ENCODE results near the gene NKAIN2.
"Not testable (repeated sequence)": the region's sequence is repeated elsewhere in the genome, so short reads cannot be mapped to it uniquely, and the experiment has no call there.

The NKAIN2 gene

DNA sequence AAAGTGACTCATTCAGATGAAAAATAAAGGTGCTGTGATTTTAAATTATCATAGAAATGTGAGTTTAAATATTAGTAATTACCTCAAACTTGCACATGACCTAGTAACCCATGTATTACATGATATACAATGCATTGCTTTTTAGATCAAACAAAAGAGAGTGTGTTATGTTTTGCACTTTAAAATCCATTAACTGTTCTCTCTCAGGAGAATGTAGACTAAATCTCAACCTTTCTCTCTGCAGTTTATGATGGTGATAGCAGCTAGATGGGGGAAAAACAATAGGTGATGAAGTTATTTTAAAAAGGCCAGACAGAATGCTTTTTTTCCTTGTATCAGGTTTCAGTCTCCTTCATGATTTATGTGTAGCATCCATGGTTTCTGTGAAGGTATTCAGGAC is 754.2 kb downstream of the NKAIN2 start:
- no peaks in the 10 kb centered on the region for H3K27me3 ChIP-seq (ENCODE audit: control insufficient read depth in 1 of 2, insufficient read depth in 2 of 2, low read length in 2 of 2)
- H3K4me3 ChIP-seq (ENCODE audit: low read depth in 1 of 2, low read length in 2 of 2) = no peak overlapping the region
- no peaks in the 10 kb centered on the region for H3K36me3 ChIP-seq (ENCODE audit: control insufficient read depth in 1 of 2, insufficient read depth in 2 of 2, low read length in 2 of 2)
- H3K4me1 ChIP-seq (ENCODE audit: control insufficient read depth in 1 of 2, insufficient read depth in 2 of 2, low read length in 2 of 2) = no peaks in the 10 kb centered on the region
- no peak overlapping the region for H3K27ac ChIP-seq (ENCODE audit: low read depth, low read length)
- no peak overlapping the region for H3K9ac ChIP-seq (ENCODE audit: low read depth in 1 of 2, low read length in 2 of 2)
- no peaks in the 10 kb centered on the region for H3K9me3 ChIP-seq (ENCODE audit: control insufficient read depth in 1 of 2, low read length in 2 of 2)

GRCh38 chr6:124560078-124560477 is 756.4 kb downstream of the NKAIN2 start:
- not testable (repeated sequence) for H3K9me3 ChIP-seq (ENCODE audit: control insufficient read depth in 1 of 2, low read length in 2 of 2); H3K9ac ChIP-seq (ENCODE audit: low read depth in 1 of 2, low read length in 2 of 2); H3K27ac ChIP-seq (ENCODE audit: low read depth, low read length); H3K27me3 ChIP-seq (ENCODE audit: control insufficient read depth in 1 of 2, insufficient read depth in 2 of 2, low read length in 2 of 2); H3K4me3 ChIP-seq (ENCODE audit: low read depth in 1 of 2, low read length in 2 of 2); H3K4me1 ChIP-seq (ENCODE audit: control insufficient read depth in 1 of 2, insufficient read depth in 2 of 2, low read length in 2 of 2); H3K36me3 ChIP-seq (ENCODE audit: control insufficient read depth in 1 of 2, insufficient read depth in 2 of 2, low read length in 2 of 2)

DNA sequence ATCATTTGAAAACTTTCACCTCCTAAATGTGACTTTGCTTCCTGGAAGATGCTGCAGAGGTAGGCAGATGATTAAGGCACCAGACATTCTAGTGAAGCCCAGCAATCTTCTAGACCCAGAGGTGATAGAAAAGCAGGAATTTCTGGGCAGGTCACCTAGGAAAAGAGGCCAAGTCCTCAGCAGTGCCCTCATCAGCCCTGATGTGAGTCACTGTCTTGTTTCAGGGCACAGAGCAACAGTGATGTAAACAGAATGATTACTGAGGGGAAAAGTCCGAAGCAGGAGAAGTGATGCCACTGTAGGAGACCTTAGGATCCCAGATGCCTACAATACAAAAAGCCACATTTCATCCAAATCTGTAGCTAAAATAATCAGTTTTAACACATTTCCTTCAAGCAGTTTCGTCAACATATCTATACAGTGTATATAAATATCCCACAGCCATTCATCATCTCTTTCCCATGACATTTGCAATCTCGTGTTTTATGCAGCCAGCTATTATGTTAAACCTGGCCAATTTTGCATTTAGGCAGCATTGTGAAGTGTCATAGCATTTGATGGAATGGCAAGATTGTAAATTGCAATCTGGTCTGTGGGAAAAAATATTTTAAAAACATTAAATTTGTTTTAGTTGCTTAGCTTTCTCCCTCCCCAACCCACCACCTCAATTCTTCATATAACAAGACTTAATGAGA is 757.4 kb downstream of the NKAIN2 start:
- H3K27me3 ChIP-seq (ENCODE audit: control insufficient read depth in 1 of 2, insufficient read depth in 2 of 2, low read length in 2 of 2) = no peaks in the 10 kb centered on the region

GRCh38 chr6:124561635-124562130 is 758.0 kb downstream of the NKAIN2 start:
- Histone ChIP-seq H3K27me3 (ENCODE audit: control insufficient read depth in 1 of 2, insufficient read depth in 2 of 2, low read length in 2 of 2) (no peaks in the 10 kb centered on the region), H3K4me3 (ENCODE audit: low read depth in 1 of 2, low read length in 2 of 2) (no peak overlapping the region), H3K9me3 (ENCODE audit: control insufficient read depth in 1 of 2, low read length in 2 of 2) (no peaks in the 10 kb centered on the region), H3K36me3 (ENCODE audit: control insufficient read depth in 1 of 2, insufficient read depth in 2 of 2, low read length in 2 of 2) (no peaks in the 10 kb centered on the region), H3K27ac (ENCODE audit: low read depth, low read length) (no peak overlapping the region), H3K4me1 (ENCODE audit: control insufficient read depth in 1 of 2, insufficient read depth in 2 of 2, low read length in 2 of 2) (no peaks in the 10 kb centered on the region), H3K9ac (ENCODE audit: low read depth in 1 of 2, low read length in 2 of 2) (no peak overlapping the region)

More for the DNA sequence above, 757.4 kb downstream of the NKAIN2 start:
- Histone ChIP-seq H3K4me1 (ENCODE audit: control insufficient read depth in 1 of 2, insufficient read depth in 2 of 2, low read length in 2 of 2) (no peaks in the 10 kb centered on the region), H3K9me3 (ENCODE audit: control insufficient read depth in 1 of 2, low read length in 2 of 2) (no peaks in the 10 kb centered on the region), H3K4me3 (ENCODE audit: low read depth in 1 of 2, low read length in 2 of 2) (no peak overlapping the region), H3K9ac (ENCODE audit: low read depth in 1 of 2, low read length in 2 of 2) (no peak overlapping the region), H3K27ac (ENCODE audit: low read depth, low read length) (no peak overlapping the region), H3K36me3 (ENCODE audit: control insufficient read depth in 1 of 2, insufficient read depth in 2 of 2, low read length in 2 of 2) (no peaks in the 10 kb centered on the region)

DNA sequence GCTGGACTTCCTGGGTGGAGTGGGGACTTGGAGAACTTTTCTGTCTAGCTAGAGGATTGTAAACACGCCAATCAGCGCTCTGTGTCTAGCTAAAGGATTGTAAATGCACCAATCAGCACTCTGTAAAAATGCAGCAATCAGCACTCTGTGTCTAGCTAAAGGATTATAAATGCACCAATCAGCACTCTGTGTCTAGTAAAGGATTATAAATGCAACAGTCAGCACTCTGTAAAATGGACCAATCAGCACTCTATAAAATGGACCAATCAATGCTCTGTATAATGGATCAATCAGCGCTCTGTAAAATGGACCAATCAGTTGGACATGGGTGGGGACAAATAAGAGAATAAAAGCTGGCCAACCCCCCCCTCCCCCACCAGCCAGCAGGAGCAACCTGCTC is 760.5 kb downstream of the NKAIN2 start:
- H3K27me3 ChIP-seq (ENCODE audit: control insufficient read depth in 1 of 2, insufficient read depth in 2 of 2, low read length in 2 of 2); H3K4me3 ChIP-seq (ENCODE audit: low read depth in 1 of 2, low read length in 2 of 2); H3K9me3 ChIP-seq (ENCODE audit: control insufficient read depth in 1 of 2, low read length in 2 of 2); H3K36me3 ChIP-seq (ENCODE audit: control insufficient read depth in 1 of 2, insufficient read depth in 2 of 2, low read length in 2 of 2); H3K9ac ChIP-seq (ENCODE audit: low read depth in 1 of 2, low read length in 2 of 2); H3K4me1 ChIP-seq (ENCODE audit: control insufficient read depth in 1 of 2, insufficient read depth in 2 of 2, low read length in 2 of 2); H3K27ac ChIP-seq (ENCODE audit: low read depth, low read length): not testable (repeated sequence)

- Histone ChIP-seq H3K36me3 (ENCODE audit: control insufficient read depth in 1 of 2, insufficient read depth in 2 of 2, low read length in 2 of 2) (no peaks in the 10 kb centered on the region), H3K9me3 (ENCODE audit: control insufficient read depth in 1 of 2, low read length in 2 of 2) (no peaks in the 10 kb centered on the region), H3K9ac (ENCODE audit: low read depth in 1 of 2, low read length in 2 of 2) (no peak overlapping the region), H3K4me1 (ENCODE audit: control insufficient read depth in 1 of 2, insufficient read depth in 2 of 2, low read length in 2 of 2) (no peaks in the 10 kb centered on the region), H3K27me3 (ENCODE audit: control insufficient read depth in 1 of 2, insufficient read depth in 2 of 2, low read length in 2 of 2) (no peaks in the 10 kb centered on the region), H3K27ac (ENCODE audit: low read depth, low read length) (no peak overlapping the region), H3K4me3 (ENCODE audit: low read depth in 1 of 2, low read length in 2 of 2) (no peak overlapping the region)
Observed at GRCh38 chr6:124567401-124567800, 763.7 kb downstream of the NKAIN2 start.

DNA sequence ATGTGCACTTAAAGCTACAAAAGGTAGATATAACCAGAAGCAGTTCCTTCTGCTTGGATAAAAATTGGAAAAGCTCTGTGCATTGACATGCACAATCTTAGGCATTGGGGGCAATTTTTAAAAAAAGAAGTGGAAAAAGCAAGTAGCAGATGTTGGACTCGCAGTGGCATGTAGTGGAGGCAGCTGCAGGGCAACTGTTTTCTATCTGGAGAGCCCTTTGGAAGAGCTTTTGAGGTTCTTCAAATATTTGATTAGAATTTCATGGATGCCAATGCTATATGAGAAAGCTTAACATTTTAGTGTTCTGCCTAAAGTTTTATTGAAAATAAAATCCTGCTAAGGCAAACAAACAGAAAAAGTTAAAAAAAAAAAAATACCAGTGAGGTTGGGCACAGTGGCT is 770.3 kb downstream of the NKAIN2 start:
- no peak overlapping the region for H3K9ac ChIP-seq (ENCODE audit: low read depth in 1 of 2, low read length in 2 of 2)
- H3K27ac ChIP-seq (ENCODE audit: low read depth, low read length) = no peak overlapping the region
- H3K9me3 ChIP-seq (ENCODE audit: control insufficient read depth in 1 of 2, low read length in 2 of 2) = no peaks in the 10 kb centered on the region
- H3K4me1 ChIP-seq (ENCODE audit: control insufficient read depth in 1 of 2, insufficient read depth in 2 of 2, low read length in 2 of 2) = no peaks in the 10 kb centered on the region
- H3K27me3 ChIP-seq (ENCODE audit: control insufficient read depth in 1 of 2, insufficient read depth in 2 of 2, low read length in 2 of 2) = no peaks in the 10 kb centered on the region
- H3K4me3 ChIP-seq (ENCODE audit: low read depth in 1 of 2, low read length in 2 of 2) = no peak overlapping the region
- no peaks in the 10 kb centered on the region for H3K36me3 ChIP-seq (ENCODE audit: control insufficient read depth in 1 of 2, insufficient read depth in 2 of 2, low read length in 2 of 2)

DNA sequence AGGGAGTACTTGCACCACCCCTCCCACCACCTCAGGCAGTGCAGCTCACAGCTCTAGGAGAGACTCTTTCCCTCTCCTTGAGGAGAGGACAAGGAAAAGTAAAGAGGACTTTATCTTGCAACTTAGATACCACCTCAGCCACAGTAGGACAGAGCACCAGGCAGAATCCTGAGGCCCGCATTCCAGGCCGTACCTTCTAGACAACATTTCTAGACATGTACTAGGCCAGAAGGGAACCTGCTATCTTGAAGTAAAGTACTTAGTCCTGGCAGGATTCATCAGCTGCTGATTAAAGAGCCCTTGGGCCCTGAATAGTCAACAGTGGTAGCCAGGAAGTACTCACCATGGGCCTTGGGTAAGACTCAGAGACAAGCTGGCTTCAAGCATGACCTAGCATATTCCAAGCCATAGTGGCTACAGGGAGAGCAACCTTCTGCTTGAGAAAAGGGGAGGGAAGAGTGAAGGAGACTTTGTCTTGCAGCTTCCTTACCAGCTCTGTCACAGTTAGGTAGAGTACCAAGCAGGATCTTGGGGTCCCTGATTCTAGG is 774.1 kb downstream of the NKAIN2 start:
- no peak overlapping the region for H3K9ac ChIP-seq (ENCODE audit: low read depth in 1 of 2, low read length in 2 of 2)
- H3K4me3 ChIP-seq (ENCODE audit: low read depth in 1 of 2, low read length in 2 of 2) = no peak overlapping the region
- no peaks in the 10 kb centered on the region for H3K27me3 ChIP-seq (ENCODE audit: control insufficient read depth in 1 of 2, insufficient read depth in 2 of 2, low read length in 2 of 2)
- no peak overlapping the region for H3K27ac ChIP-seq (ENCODE audit: low read depth, low read length)
- H3K4me1 ChIP-seq (ENCODE audit: control insufficient read depth in 1 of 2, insufficient read depth in 2 of 2, low read length in 2 of 2) = no peaks in the 10 kb centered on the region
- no peaks in the 10 kb centered on the region for H3K36me3 ChIP-seq (ENCODE audit: control insufficient read depth in 1 of 2, insufficient read depth in 2 of 2, low read length in 2 of 2)
- no peaks in the 10 kb centered on the region for H3K9me3 ChIP-seq (ENCODE audit: control insufficient read depth in 1 of 2, low read length in 2 of 2)

- no peaks in the 10 kb centered on the region for H3K27me3 ChIP-seq (ENCODE audit: control insufficient read depth in 1 of 2, insufficient read depth in 2 of 2, low read length in 2 of 2)
- H3K27ac ChIP-seq (ENCODE audit: low read depth, low read length) = no peak overlapping the region
- H3K36me3 ChIP-seq (ENCODE audit: control insufficient read depth in 1 of 2, insufficient read depth in 2 of 2, low read length in 2 of 2) = no peaks in the 10 kb centered on the region
- H3K4me3 ChIP-seq (ENCODE audit: low read depth in 1 of 2, low read length in 2 of 2) = no peak overlapping the region
- no peak overlapping the region for H3K9ac ChIP-seq (ENCODE audit: low read depth in 1 of 2, low read length in 2 of 2)
- no peaks in the 10 kb centered on the region for H3K9me3 ChIP-seq (ENCODE audit: control insufficient read depth in 1 of 2, low read length in 2 of 2)
- no peaks in the 10 kb centered on the region for H3K4me1 ChIP-seq (ENCODE audit: control insufficient read depth in 1 of 2, insufficient read depth in 2 of 2, low read length in 2 of 2)
Observed at GRCh38 chr6:124590001-124590400, 786.3 kb downstream of the NKAIN2 start.

- no peaks in the 10 kb centered on the region for H3K9me3 ChIP-seq (ENCODE audit: control insufficient read depth in 1 of 2, low read length in 2 of 2)
Observed at GRCh38 chr6:124599656-124600055, 796.0 kb downstream of the NKAIN2 start.

More at GRCh38 chr6:124599656-124600055, 796.0 kb downstream of the NKAIN2 start:
- H3K9ac ChIP-seq (ENCODE audit: low read depth in 1 of 2, low read length in 2 of 2) = no peak overlapping the region
- H3K4me3 ChIP-seq (ENCODE audit: low read depth in 1 of 2, low read length in 2 of 2) = no peak overlapping the region
- no peaks in the 10 kb centered on the region for H3K27me3 ChIP-seq (ENCODE audit: control insufficient read depth in 1 of 2, insufficient read depth in 2 of 2, low read length in 2 of 2)
- no peaks in the 10 kb centered on the region for H3K4me1 ChIP-seq (ENCODE audit: control insufficient read depth in 1 of 2, insufficient read depth in 2 of 2, low read length in 2 of 2)
- H3K36me3 ChIP-seq (ENCODE audit: control insufficient read depth in 1 of 2, insufficient read depth in 2 of 2, low read length in 2 of 2) = no peaks in the 10 kb centered on the region
- H3K27ac ChIP-seq (ENCODE audit: low read depth, low read length) = no peak overlapping the region
